HAP-1 (cell line): Measurements from ENCODE around the gene BPIFB1.

Source experiments
- DNase-seq, 2 experiments: peaks; one replicate each; pipeline ENCODE4 v3.0.0-alpha.2; 2016 to 2020; ENCODE audit warnings: low spot score in 2 of 2
- H3K27me3 ChIP-seq: fragments of 250-450 bp; sonication (Bioruptor Pico); 2 replicates; pipeline ENCODE4 v1.5.1; 2020; ENCODE audit warnings: low read depth, mild to moderate bottlenecking, moderate library complexity
- H3K36me3 ChIP-seq: fragments of 250-450 bp; sonication (Bioruptor Pico); replicated peaks from 2 replicates; pipeline ENCODE4 v1.5.1; 2020; ENCODE audit warnings: mild to moderate bottlenecking
- H3K4me1 ChIP-seq: fragments of 250-450 bp; sonication (Bioruptor Pico); 2 replicates; pipeline ENCODE4 v1.5.1; 2020; ENCODE audit warnings: mild to moderate bottlenecking
- H3K4me3 ChIP-seq: fragments of 250-450 bp; sonication (Bioruptor Pico); 2 replicates; pipeline ENCODE4 v1.5.1; 2020; ENCODE audit warnings: mild to moderate bottlenecking, moderate library complexity
- H3K9me3 ChIP-seq: fragments of 250-450 bp; sonication (Bioruptor Pico); 2 replicates; pipeline ENCODE4 v1.5.1; 2020; ENCODE audit warnings: mild to moderate bottlenecking, moderate library complexity
- in situ Hi-C: fragments of 300-500 bp; cut with MboI; formaldehyde crosslinking; loops from 3 replicates; pipeline ENCODE4 v1.14.3; 2020; ENCODE audit warnings: low sequenced_read_pairs, inconsistent platforms, mixed read lengths

BPIFB1 gene

GRCh38 chr20:33291416-33291815 is 8.4 kb downstream of the BPIFB1 start:
- H3K4me3 ChIP-seq, result no peak overlapping the region
- in situ Hi-C loops, result no loop called here
- H3K27me3 ChIP-seq, result peaks cover 11% of the 10 kb centered on the region; the same call in 1 of the 2 replicates
- H3K9me3 ChIP-seq, result no peaks in the 10 kb centered on the region
- H3K4me1 ChIP-seq, result no peaks in the 10 kb centered on the region
- no peaks in the 10 kb centered on the region for H3K36me3 ChIP-seq
- no peak for DNase-seq

- in situ Hi-C loops, result no loop called here
- no peak overlapping the region for H3K4me3 ChIP-seq
- H3K4me1 ChIP-seq, result no peaks in the 10 kb centered on the region
- peaks cover 11% of the 10 kb centered on the region; the same call in 1 of the 2 replicates for H3K27me3 ChIP-seq
- no peaks in the 10 kb centered on the region for H3K36me3 ChIP-seq
- DNase-seq, result peak in 1 of 2 experiments; percentile 80
- no peaks in the 10 kb centered on the region for H3K9me3 ChIP-seq
These were observed 8.9 kb downstream of the BPIFB1 start for GRCh38 chr20:33291830-33292355.

DNA sequence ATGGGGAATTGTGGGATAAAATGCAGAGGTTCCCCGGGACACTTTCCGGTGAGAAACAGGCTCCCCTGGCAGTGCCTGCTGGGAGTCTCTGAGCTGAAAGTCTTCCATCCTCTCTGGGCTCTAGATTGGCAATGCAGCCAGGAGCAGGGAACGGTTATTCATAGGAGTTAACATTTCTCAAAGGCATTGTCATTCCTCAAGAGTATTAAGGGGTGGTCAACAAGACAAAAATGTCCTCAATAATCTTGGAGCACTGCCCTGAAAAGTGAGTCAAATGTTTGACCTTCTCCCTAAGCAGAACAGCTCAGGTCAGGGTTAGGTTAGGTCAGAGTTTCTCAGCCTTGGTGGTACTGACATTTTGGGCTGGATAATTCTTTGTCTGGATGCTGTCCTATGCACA is 13.2 kb downstream of the BPIFB1 start:
- no peak overlapping the region for H3K4me3 ChIP-seq
- no peaks in the 10 kb centered on the region for H3K4me1 ChIP-seq
- DNase-seq, result no peak
- in situ Hi-C loops, result no loop called here
- H3K27me3 ChIP-seq, result peaks cover 22% of the 10 kb centered on the region
- H3K9me3 ChIP-seq, result no peaks in the 10 kb centered on the region
- no peaks in the 10 kb centered on the region for H3K36me3 ChIP-seq

- Histone ChIP-seq H3K4me1 (no peaks in the 10 kb centered on the region), H3K27me3 (peaks cover 15% of the 10 kb centered on the region), H3K9me3 (no peaks in the 10 kb centered on the region), H3K4me3 (no peak overlapping the region), H3K36me3 (no peaks in the 10 kb centered on the region)
- DNase-seq, result no peak
- in situ Hi-C loops, result no loop called here
These were observed 15.4 kb downstream of the BPIFB1 start for GRCh38 chr20:33298391-33298790.

DNA sequence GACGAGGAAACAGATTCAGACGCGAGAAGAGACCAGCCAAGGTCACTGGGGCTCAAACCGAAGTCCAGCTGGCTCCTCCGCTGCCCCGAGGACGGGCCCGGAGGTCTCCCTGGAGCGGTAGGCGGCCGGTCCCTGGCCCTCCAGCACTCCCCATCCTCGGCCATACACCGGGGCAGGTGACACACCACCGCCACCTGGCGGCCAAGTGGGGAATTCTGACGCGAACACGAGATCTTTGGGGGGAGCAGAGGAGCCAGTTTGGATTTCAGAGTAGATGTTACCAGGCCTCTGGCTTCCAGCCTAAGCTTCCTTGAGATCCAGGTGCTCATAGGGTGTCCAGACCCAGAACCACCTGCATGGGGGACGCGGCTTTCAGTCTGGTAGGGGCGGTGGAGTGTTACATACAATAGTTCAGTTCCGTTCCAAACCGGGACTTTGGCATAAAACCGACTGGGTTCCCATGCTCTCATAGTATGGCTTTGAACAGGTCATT is 16.1 kb downstream of the BPIFB1 start:
- H3K9me3 ChIP-seq, result no peaks in the 10 kb centered on the region
- H3K4me3 ChIP-seq, result no peak overlapping the region
- no peaks in the 10 kb centered on the region for H3K36me3 ChIP-seq
- H3K27me3 ChIP-seq, result peaks cover 15% of the 10 kb centered on the region
- in situ Hi-C loops, result no loop called here
- peak; percentile 40 to 86 for DNase-seq
- no peaks in the 10 kb centered on the region for H3K4me1 ChIP-seq

DNA sequence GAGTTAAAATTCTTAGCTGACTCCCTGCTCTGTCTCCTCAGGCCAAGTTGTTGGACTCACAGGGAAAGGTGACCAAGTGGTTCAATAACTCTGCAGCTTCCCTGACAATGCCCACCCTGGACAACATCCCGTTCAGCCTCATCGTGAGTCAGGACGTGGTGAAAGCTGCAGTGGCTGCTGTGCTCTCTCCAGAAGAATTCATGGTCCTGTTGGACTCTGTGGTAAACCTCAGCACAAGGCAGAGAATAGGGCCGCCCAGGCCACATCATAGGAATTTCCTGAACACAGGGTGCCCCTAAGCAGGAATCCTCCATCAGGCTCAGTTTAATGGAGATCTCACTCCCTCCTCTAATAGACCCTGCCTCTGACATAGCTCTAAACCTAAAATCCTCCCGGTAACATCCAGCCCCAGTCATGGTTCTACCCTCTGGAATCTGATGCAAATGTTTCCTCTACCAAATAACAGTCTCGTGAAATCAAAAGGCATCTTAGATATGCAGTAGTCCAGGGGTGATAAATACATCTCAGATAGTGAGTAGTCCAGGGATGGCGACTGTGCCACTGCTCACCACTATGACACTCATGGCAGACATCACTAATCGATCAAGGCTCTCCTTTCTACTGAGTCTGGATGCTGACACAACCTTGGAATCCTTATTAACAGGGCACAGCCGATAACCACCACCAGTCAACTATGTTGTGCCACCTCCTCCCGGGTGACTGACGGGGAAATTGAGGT is 18.3 kb downstream of the BPIFB1 start:
- Histone ChIP-seq H3K36me3 (no peaks in the 10 kb centered on the region), H3K4me1 (no peaks in the 10 kb centered on the region), H3K27me3 (peaks cover 11% of the 10 kb centered on the region), H3K4me3 (no peak overlapping the region), H3K9me3 (no peaks in the 10 kb centered on the region)
- no peak for DNase-seq
- in situ Hi-C loops, result loop anchor here (5.0 kb wide), 1 partner anchor 399 kb away; no protein-coding TSS in a partner anchor

GRCh38 chr20:33303595-33303994 is 20.6 kb downstream of the BPIFB1 start:
- Histone ChIP-seq H3K36me3 (no peaks in the 10 kb centered on the region), H3K27me3 (peaks cover 2% of the 10 kb centered on the region), H3K9me3 (no peaks in the 10 kb centered on the region), H3K4me3 (no peak overlapping the region), H3K4me1 (no peaks in the 10 kb centered on the region)
- in situ Hi-C loops, result loop anchor here (5.0 kb wide), 1 partner anchor 401 kb away; no protein-coding TSS in a partner anchor
- no peak for DNase-seq

DNA sequence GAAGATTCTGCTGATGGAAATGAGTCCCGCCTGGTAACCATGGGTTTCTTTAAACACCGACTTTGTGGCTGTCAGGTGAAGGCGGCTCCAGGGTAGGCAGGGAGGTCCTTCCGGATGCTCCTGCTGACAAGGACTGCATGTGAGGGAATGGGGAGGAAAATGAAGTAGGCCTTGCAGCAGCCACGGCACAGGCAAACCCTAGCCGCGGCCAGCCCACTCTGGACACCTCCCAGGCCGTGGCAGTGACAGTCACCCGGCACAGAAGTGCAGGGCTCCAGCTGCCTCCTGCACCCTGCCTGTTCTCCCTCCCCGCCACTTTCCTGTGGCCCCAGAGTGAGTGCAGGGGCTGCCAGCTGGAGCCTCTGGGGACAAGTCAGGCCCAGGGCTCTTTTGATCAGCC is 21.0 kb downstream of the BPIFB1 start:
- no peak overlapping the region for H3K4me3 ChIP-seq
- no peak for DNase-seq
- no peaks in the 10 kb centered on the region for H3K4me1 ChIP-seq
- H3K27me3 ChIP-seq, result no peaks in the 10 kb centered on the region
- in situ Hi-C loops, result loop anchor here (5.0 kb wide), 1 partner anchor 402 kb away; no protein-coding TSS in a partner anchor
- no peaks in the 10 kb centered on the region for H3K9me3 ChIP-seq
- no peaks in the 10 kb centered on the region for H3K36me3 ChIP-seq

- Histone ChIP-seq H3K27me3 (no peaks in the 10 kb centered on the region), H3K4me3 (no peak overlapping the region), H3K36me3 (no peaks in the 10 kb centered on the region), H3K4me1 (no peaks in the 10 kb centered on the region), H3K9me3 (no peaks in the 10 kb centered on the region)
- in situ Hi-C loops, result no loop called here
- DNase-seq, result no peak
These were observed 22.6 kb downstream of the BPIFB1 start for GRCh38 chr20:33305589-33306057.

GRCh38 chr20:33306228-33306627 is 23.2 kb downstream of the BPIFB1 start:
- Histone ChIP-seq H3K27me3 (no peaks in the 10 kb centered on the region), H3K4me1 (no peaks in the 10 kb centered on the region), H3K36me3 (no peaks in the 10 kb centered on the region), H3K4me3 (no peak overlapping the region), H3K9me3 (no peaks in the 10 kb centered on the region)
- DNase-seq, result no peak
- in situ Hi-C loops, result no loop called here

DNA sequence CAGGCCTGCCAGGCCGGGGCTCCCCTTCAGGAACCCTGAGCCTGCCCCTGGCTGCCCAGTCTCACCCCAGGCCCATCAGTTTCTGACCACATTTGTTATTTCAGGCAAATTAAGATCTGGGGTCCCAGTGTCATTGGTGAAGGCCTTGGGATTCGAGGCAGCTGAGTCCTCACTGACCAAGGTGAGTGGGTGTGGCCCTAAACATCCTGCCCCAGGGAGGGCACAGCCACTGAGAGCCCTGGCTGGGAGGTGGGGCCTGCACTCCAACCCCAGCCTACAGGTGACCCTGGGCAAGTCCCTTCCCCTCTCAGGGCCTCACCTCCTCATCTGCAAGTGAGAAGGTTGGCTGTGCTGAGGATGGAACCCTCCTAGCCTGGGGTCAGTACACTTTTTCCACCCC is 23.8 kb downstream of the BPIFB1 start:
- no peaks in the 10 kb centered on the region for H3K27me3 ChIP-seq
- H3K36me3 ChIP-seq, result no peaks in the 10 kb centered on the region
- in situ Hi-C loops, result no loop called here
- H3K9me3 ChIP-seq, result no peaks in the 10 kb centered on the region
- no peak for DNase-seq
- no peak overlapping the region for H3K4me3 ChIP-seq
- no peaks in the 10 kb centered on the region for H3K4me1 ChIP-seq

GRCh38 chr20:33308668-33309067 is 25.7 kb downstream of the BPIFB1 start:
- Histone ChIP-seq H3K27me3 (no peaks in the 10 kb centered on the region), H3K36me3 (no peaks in the 10 kb centered on the region), H3K4me3 (no peak overlapping the region), H3K4me1 (no peaks in the 10 kb centered on the region), H3K9me3 (no peaks in the 10 kb centered on the region)
- in situ Hi-C loops, result no loop called here
- no peak for DNase-seq

GRCh38 chr20:33309631-33310030 is 26.6 kb downstream of the BPIFB1 start:
- in situ Hi-C loops, result no loop called here
- H3K4me1 ChIP-seq, result no peaks in the 10 kb centered on the region
- no peaks in the 10 kb centered on the region for H3K9me3 ChIP-seq
- no peak for DNase-seq
- no peak overlapping the region for H3K4me3 ChIP-seq
- no peaks in the 10 kb centered on the region for H3K27me3 ChIP-seq
- no peaks in the 10 kb centered on the region for H3K36me3 ChIP-seq

GRCh38 chr20:33310327-33310899 is 27.4 kb downstream of the BPIFB1 start:
- in situ Hi-C loops, result no loop called here
- Histone ChIP-seq H3K9me3 (no peaks in the 10 kb centered on the region), H3K36me3 (no peaks in the 10 kb centered on the region), H3K4me1 (no peaks in the 10 kb centered on the region), H3K4me3 (no peak overlapping the region), H3K27me3 (no peaks in the 10 kb centered on the region)
- no peak for DNase-seq
